Right lobe of liver (tissue), 6 donors: ENCODE measurements around the gene ZIC1. TPM values are rescaled to one million over a fixed set of nuclear protein-coding genes. Genes with fewer than 3 reads are reported as not detected.

Source experiments
- ATAC-seq, 4 donors: fragments of 200-7000 bp; cut with Tn5 transposase; one replicate each; pipeline ENCODE4 v1.9.1; 2020; ENCODE audit warnings: mild to moderate bottlenecking in 4 of 4, moderate library complexity in 4 of 4
- DNase-seq, 3 donors: peaks; one replicate each; pipeline ENCODE4 v3.0.0-alpha.2; 2020
- H3K27ac ChIP-seq, 3 donors: fragments of 200-600 bp; one replicate each; pipeline ENCODE4 v1.8.0; 2022
- H3K27me3 ChIP-seq, 2 donors: fragments of 200-600 bp; one replicate each; pipeline ENCODE4 v1.8.0; 2022
- H3K36me3 ChIP-seq, 4 donors: fragments of 200-600 bp; sonication (generic) in 1 of 4; one replicate each; pipeline versions ENCODE4 v1.5.1 to v1.8.0; 2017 to 2022; ENCODE audit warnings: control low read depth in 1 of 4
- H3K4me1 ChIP-seq, 4 donors: fragments of 200-600 bp; sonication (generic) in 1 of 4; one replicate each; pipeline versions ENCODE4 v1.5.1 to v1.8.0; 2017 to 2022; ENCODE audit warnings: control low read depth in 1 of 4
- H3K4me3 ChIP-seq, 3 donors: fragments of 200-600 bp; one replicate each; pipeline ENCODE4 v1.8.0; 2022
- H3K9me3 ChIP-seq, 4 donors: fragments of 200-600 bp; sonication (generic) in 1 of 4; one replicate each; pipeline versions ENCODE4 v1.5.1 to v1.8.0; 2017 to 2022; ENCODE audit warnings: control low read depth in 1 of 4
- POLR2A ChIP-seq: fragments of 450-650 bp; IDR thresholded peaks from one replicate; pipeline ENCODE4 v1.6.1; 2017; ENCODE audit warnings: antibody characterized with exemption, mild to moderate bottlenecking
- WGBS: methylation state at CpG from one replicate; pipeline ENCODE4 v1.1.6; 2018; ENCODE audit warnings: low coverage, low lambda C conversion rate; ENCODE audit not compliant: insufficient coverage; ENCODE audit errors: missing lambda C conversion rate; 5-methylcytosine and 5-hydroxymethylcytosine counted together
- intact Hi-C, 2 donors: fragments of 100-400 bp; cut with DNase I; formaldehyde crosslinking; loops; one replicate each; pipeline versions ENCODE4 v1.11.2 to v1.14.1; 2022
- total RNA-seq, 6 experiments: library from RNA; depleted of rRNA in 2 of 6; stranded (reverse); fragments of >200 nt in 2 of 6; fragmentation: NEBNext Ultra II Directional in 3 of 6; extraction: Animal tissue kit (Norgen Biotek cat#: 25700) in 3 of 6; gene quantifications; one replicate each; pipeline versions ENCODE4 v1.1.0 to v1.2.4, GENCODE V29; 2016 to 2023
- TF ChIP-seq, protein P1 (sequence below), 4 donors: fragments of 200-600 bp in 3 of 4; fragments of 450-650 bp in 1 of 4; IDR thresholded peaks; one replicate each; pipeline versions ENCODE4 v1.5.1 to v1.8.0; 2016 to 2022; ENCODE audit warnings: antibody characterized with exemption in 4 of 4, mild to moderate bottlenecking in 2 of 4
- donor health status: DM: no; HTN: yes; CAD: no.
- donor health status: DM: no; HTN: no; CAD: no.
- donor health status: DM: no; HTN: no; CAD: no.
- donor health status: DM: no; HTN: yes; CAD: no.
- donor health status: DM: no; HTN: yes; CAD: no.

ZIC1 gene
- total RNA-seq, 6 experiments from 2014 or later = 1.1 to 14.6 (median 9.6) TPM

DNA sequence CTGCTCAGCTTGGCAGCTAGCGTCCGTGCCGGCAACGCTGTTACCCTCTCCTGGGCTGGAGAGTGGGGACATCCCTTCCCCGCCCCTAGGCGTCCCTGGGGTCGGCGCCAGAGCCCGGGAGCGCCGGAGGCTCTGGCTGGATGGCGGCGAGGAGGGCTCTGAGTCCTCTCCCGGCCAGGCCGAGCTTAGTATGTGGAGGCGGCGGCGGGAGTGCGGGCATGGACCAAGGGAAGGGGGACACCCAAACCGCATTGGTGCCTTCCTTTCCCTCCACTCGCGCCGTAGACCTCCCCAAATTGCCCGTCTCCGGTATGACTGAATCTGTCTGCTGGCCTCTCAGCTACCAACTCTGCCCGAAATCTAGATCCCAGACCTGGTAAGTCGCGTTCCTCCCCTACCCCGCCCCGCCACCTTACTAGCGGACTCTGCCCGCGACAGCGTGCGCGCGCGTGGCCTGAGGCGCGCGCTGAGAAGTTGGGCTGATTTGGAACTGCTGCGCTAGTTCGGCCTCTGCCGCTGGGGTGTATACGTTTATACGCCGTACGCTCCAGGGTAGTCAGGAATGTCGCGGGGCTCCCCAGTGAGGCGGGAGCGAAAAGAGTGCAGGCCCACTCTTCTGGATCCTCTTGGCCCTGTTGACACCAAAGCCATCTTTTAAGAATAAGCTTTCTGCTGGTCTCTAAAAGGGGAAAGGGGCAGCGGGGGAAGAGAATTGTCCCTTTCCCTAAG, 12.2 kb downstream of the ZIC1 start:
- Histone ChIP-seq H3K27me3 (peaks cover 16 to 60% of the 10 kb centered on the region in 2 donors), H3K9me3 (no peaks in the 10 kb centered on the region), H3K27ac (no peak overlapping the region), H3K4me1 (peaks cover 0 to 9% (median 3%) of the 10 kb centered on the region in 4 donors), H3K4me3 (no peak overlapping the region), H3K36me3 (no peaks in the 10 kb centered on the region)
- WGBS = 8% methylated on average over 10 of the region's 53 CpGs
- intact Hi-C loops = no loop called here
- no peak for DNase-seq
- ATAC-seq = peak in 3 of 4 donors; percentile 26 to 43 (median 29)
- TF ChIP-seq, protein P1, sequence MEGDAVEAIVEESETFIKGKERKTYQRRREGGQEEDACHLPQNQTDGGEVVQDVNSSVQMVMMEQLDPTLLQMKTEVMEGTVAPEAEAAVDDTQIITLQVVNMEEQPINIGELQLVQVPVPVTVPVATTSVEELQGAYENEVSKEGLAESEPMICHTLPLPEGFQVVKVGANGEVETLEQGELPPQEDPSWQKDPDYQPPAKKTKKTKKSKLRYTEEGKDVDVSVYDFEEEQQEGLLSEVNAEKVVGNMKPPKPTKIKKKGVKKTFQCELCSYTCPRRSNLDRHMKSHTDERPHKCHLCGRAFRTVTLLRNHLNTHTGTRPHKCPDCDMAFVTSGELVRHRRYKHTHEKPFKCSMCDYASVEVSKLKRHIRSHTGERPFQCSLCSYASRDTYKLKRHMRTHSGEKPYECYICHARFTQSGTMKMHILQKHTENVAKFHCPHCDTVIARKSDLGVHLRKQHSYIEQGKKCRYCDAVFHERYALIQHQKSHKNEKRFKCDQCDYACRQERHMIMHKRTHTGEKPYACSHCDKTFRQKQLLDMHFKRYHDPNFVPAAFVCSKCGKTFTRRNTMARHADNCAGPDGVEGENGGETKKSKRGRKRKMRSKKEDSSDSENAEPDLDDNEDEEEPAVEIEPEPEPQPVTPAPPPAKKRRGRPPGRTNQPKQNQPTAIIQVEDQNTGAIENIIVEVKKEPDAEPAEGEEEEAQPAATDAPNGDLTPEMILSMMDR (IDR thresholded peaks at IDR 0.05) = no peak
- no peak for TF ChIP-seq POLR2A

DNA sequence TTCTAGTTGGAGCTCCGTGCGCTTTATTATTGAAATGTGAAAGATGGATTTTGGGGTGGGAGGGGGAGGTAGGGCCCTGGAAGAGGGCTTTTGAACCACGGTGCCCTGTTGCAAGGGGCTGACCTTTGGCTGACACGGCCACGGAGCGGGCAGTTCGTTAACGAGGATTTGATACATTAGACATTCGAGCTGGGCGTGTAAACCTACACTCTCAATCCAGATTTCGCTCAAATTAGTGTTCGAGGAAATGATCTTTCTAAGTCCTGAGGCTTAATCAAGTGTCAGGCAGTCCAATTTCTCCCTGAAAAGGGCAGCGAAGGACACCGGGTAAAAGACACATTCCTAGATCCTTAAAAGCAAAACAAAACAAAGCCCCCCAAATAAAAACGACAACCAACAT, 13.0 kb downstream of the ZIC1 start:
- WGBS = 8% methylated on average over 15 of the region's 15 CpGs
- H3K9me3 ChIP-seq = no peaks in the 10 kb centered on the region
- peaks cover 16 to 60% of the 10 kb centered on the region in 2 donors for H3K27me3 ChIP-seq
- no peak overlapping the region for H3K27ac ChIP-seq
- ATAC-seq (no peak), DNase-seq (no peak)
- TF ChIP-seq, protein P1 (IDR thresholded peaks at IDR 0.05) = no peak
- TF ChIP-seq POLR2A = no peak
- intact Hi-C loops = no loop called here
- no peaks in the 10 kb centered on the region for H3K36me3 ChIP-seq
- peaks cover 0 to 9% (median 3%) of the 10 kb centered on the region in 4 donors for H3K4me1 ChIP-seq
- no peak overlapping the region for H3K4me3 ChIP-seq

DNA sequence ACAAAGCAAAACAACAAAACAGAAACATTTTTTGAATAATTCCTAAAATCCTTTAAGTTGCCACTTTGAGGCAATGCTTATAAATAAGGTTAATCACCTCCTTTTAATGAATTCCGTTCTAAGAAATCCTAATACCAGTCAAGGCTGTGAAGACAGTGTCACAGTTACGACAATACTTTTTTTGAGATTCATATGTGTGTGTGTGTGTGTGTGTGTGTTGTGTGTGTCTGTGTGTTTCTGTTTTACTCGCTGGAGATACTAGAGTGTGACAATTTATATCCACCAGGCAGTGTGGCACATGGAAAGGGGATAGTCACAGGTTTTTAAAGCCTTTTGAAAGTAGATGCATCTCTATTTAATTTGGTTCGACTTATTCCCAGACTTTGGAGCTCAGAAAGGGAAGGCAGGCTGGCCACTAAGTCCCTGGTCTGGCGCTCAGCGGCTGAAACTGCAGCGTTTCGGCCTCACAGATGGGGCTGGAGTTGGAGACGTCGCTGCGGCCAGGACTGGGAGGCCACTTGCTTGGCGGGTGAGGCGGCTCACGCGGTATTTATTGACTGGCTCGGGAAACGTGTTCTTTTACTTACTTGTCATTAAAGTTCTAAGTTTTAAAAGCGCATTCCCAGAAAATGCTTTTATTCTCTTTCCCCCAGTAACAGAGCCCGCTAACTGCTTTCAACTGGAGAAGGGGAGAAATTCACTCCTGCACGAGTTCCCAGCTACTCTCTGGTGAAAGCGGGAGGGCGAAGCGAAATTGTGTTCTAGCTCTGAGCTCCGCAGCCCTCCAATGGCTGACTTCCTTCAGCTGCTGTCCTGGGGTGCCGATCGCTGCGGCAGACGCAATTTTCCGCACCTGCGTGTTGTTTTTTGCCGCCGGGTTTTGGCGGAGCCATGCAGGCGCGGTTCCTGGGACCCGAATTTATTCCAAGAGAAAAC, 13.7 kb downstream of the ZIC1 start:
- Histone ChIP-seq H3K4me1 (peaks cover 0 to 9% (median 3%) of the 10 kb centered on the region in 4 donors), H3K4me3 (no peak overlapping the region), H3K27me3 (peaks cover 17 to 60% of the 10 kb centered on the region in 2 donors), H3K27ac (no peak overlapping the region), H3K9me3 (no peaks in the 10 kb centered on the region), H3K36me3 (no peaks in the 10 kb centered on the region)
- ATAC-seq = peak in 1 of 4 donors; percentile 14
- 11% methylated on average over 36 of the region's 36 CpGs for WGBS
- no peak for TF ChIP-seq POLR2A
- TF ChIP-seq, protein P1 (IDR thresholded peaks at IDR 0.05) = no peak
- intact Hi-C loops = no loop called here
- DNase-seq = no peak

DNA sequence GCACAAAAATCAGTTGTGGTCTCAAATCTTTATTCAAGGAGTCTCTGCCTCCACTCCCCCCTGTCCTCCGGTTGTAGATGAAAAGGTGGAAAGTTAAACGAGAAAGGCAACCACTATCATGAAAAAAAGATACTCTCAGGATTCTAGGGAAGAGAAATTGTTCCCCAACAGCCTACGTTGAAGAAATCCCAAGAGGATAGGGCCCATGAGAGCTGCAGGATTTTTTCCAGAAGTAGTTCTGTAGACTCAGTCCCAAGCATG, 14.3 kb downstream of the ZIC1 start:
- TF ChIP-seq, protein P1 (IDR thresholded peaks at IDR 0.05) = no peak
- TF ChIP-seq POLR2A = no peak
- WGBS = 2% methylated on average over 3 of the region's 3 CpGs
- ATAC-seq = no peak

More for the DNA sequence above, 14.3 kb downstream of the ZIC1 start:
- no peak overlapping the region for H3K27ac ChIP-seq
- intact Hi-C loops = no loop called here
- peaks cover 0 to 9% (median 3%) of the 10 kb centered on the region in 4 donors for H3K4me1 ChIP-seq
- H3K9me3 ChIP-seq = no peaks in the 10 kb centered on the region
- H3K27me3 ChIP-seq = peaks cover 20 to 56% of the 10 kb centered on the region in 2 donors
- H3K36me3 ChIP-seq = no peaks in the 10 kb centered on the region
- no peak overlapping the region for H3K4me3 ChIP-seq
- DNase-seq = no peak
